H1 (cell line): Measurements from ENCODE around the gene ARHGAP12. TPM values are rescaled to one million over a fixed set of nuclear protein-coding genes. Genes with fewer than 3 reads are reported as not detected.

ENCODE experiments used
- BRCA1 ChIP-seq: IDR thresholded peaks from 2 replicates; pipeline ENCODE4 v1.6.1; 2012; ENCODE audit warnings: low read depth, low read length, improper control_type of control experiment
- CEBPB ChIP-seq: IDR thresholded peaks from 2 replicates; pipeline ENCODE4 v1.6.1; 2012; ENCODE audit warnings: low read depth, low read length
- EGR1 ChIP-seq: IDR thresholded peaks from 2 replicates; pipeline ENCODE4 v1.6.1; 2011; ENCODE audit warnings: low read depth, low read length, borderline replicate concordance
- polyA plus RNA-seq, 7 experiments: library from polyadenylated mRNA; depleted of rRNA in 3 of 7; stranded (reverse) in 5 of 7; unstranded in 2 of 7; fragments of >200 nt in 5 of 7; fragments of 200-250 nt in 2 of 7; gene quantifications; 1 replicate in 5 of 7; 2 replicates in 1 of 7; 4 replicates in 1 of 7; pipeline versions ENCODE4 v1.2.1 to v1.2.3, GENCODE V29; 2011 to 2013; ENCODE audit warnings: missing spikeins in 2 of 7, mixed read lengths in 2 of 7
- total RNA-seq: library from RNA; stranded (reverse); fragmentation: NEBNext Ultra II Directional; extraction: Animal tissue kit (Norgen Biotek cat#: 25700); gene quantifications from 2 replicates; pipeline ENCODE4 v1.2.1, GENCODE V29; 2021
- TF ChIP-seq, protein P1 (sequence below): IDR thresholded peaks from 2 replicates; pipeline ENCODE4 v1.6.1; 2011; ENCODE audit warnings: low read length, improper control_type of control experiment

Gene ARHGAP12
- total and polyA plus RNA-seq, 2 of the 8 experiments (the other 6 are each of a cell fraction or from before 2014, with no cell fraction given) = 10.1 to 39.0 TPM

DNA sequence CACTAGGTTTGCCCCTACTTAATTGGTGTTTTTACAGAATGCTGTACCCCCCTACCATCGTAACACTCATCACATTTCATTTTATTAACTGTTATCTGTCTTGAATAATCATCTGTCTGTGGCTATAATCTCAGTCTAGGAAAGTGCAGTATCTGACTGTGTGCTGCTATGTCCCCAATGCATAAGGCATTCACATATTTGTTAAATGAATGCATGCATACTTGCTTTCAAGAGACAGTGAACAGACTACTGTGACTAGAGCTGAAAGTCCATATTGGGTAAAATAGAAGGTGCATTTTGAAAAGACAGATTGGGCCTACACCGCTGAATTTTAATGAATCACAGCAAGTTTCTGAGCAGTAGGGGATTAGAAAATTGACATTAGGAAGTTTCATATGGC lies 112.3 kb downstream of the ARHGAP12 start (continued):
- TF ChIP-seq CEBPB = no peak
- TF ChIP-seq, protein P1, sequence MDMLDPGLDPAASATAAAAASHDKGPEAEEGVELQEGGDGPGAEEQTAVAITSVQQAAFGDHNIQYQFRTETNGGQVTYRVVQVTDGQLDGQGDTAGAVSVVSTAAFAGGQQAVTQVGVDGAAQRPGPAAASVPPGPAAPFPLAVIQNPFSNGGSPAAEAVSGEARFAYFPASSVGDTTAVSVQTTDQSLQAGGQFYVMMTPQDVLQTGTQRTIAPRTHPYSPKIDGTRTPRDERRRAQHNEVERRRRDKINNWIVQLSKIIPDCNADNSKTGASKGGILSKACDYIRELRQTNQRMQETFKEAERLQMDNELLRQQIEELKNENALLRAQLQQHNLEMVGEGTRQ = no peak
- no peak for TF ChIP-seq EGR1
- no peak for TF ChIP-seq BRCA1
- TF ChIP-seq, all 59 proteins: peak for 0
